ENCODE results near the gene KMT2D. TPM values are rescaled to one million over a fixed set of nuclear protein-coding genes. Genes with fewer than 3 reads are reported as not detected.

KMT2D gene
- total and polyA plus RNA-seq, 2 of the 8 experiments (the other 6 are each of a cell fraction or from before 2014, with no cell fraction given): 9.1 to 86.3 TPM

- TF ChIP-seq SRF (IDR thresholded peaks at IDR 0.05; ENCODE audit: low read depth, low read length): no peak
- peak; percentile 81 for TF ChIP-seq SUZ12 (IDR thresholded peaks at IDR 0.05; ENCODE audit: low read length)
- peak; percentile 43 for TF ChIP-seq KDM4A (IDR thresholded peaks at IDR 0.05; ENCODE audit: low read depth, low read length, severe bottlenecking)
- no peak for TF ChIP-seq BCL11A (IDR thresholded peaks at IDR 0.05; ENCODE audit: low read depth in 2 of 2, low read length in 2 of 2)
- no peak for TF ChIP-seq GTF2F1 (IDR thresholded peaks at IDR 0.05; ENCODE audit: borderline replicate concordance, low read depth, low read length)
- no peak for TF ChIP-seq SAP30 (IDR thresholded peaks at IDR 0.05; ENCODE audit: insufficient read depth, insufficient replicate concordance, low read length)
- TF ChIP-seq EP300 (IDR thresholded peaks at IDR 0.05; ENCODE audit: borderline replicate concordance in 1 of 2, low read depth in 2 of 2, low read length in 2 of 2): no peak
Observed at GRCh38 chr12:49094160-49094974, 33.8 kb upstream of the KMT2D start, which contains the start of gene DHH (continued).

Data from H1 (cell line).